HL-60 (cell line): ENCODE measurements around the gene POLR2L.

Experiments used
- DNase-seq, 2 experiments: peaks; one replicate each; pipeline ENCODE4 v3.0.0-alpha.2; 2010 to 2020; ENCODE audit warnings: low read depth in 1 of 2, low spot score in 1 of 2
- H3K27ac ChIP-seq: fragments of 250-450 bp; sonication (Bioruptor Pico); replicated peaks from 2 replicates; pipeline ENCODE4 v1.5.1; 2020; ENCODE audit warnings: mild to moderate bottlenecking, moderate library complexity
- H3K27me3 ChIP-seq: fragments of 250-450 bp; sonication (Bioruptor Pico); 2 replicates; pipeline ENCODE4 v1.5.1; 2021; ENCODE audit warnings: mild to moderate bottlenecking, moderate library complexity; ENCODE audit not compliant: insufficient read depth, poor library complexity, severe bottlenecking
- H3K4me3 ChIP-seq: replicated peaks from 2 replicates; pipeline ENCODE4 v1.5.1; 2011; ENCODE audit warnings: mild to moderate bottlenecking, control low read depth, low read length; ENCODE audit not compliant: insufficient read depth
- GABPA ChIP-seq: IDR thresholded peaks from 2 replicates; pipeline ENCODE4 v1.6.1; 2012; ENCODE audit warnings: low read depth
- POLR2AphosphoS5 ChIP-seq: IDR thresholded peaks from 2 replicates; pipeline ENCODE4 v1.6.1; 2012; ENCODE audit warnings: low read depth
- SPI1 ChIP-seq: IDR thresholded peaks from 2 replicates; pipeline ENCODE4 v1.6.1; 2012; ENCODE audit warnings: low read depth, mild to moderate bottlenecking, borderline replicate concordance
- TF ChIP-seq, protein P1 (sequence below): IDR thresholded peaks from one replicate; pipeline ENCODE4 v1.5.1; 2011; ENCODE audit warnings: low read length, control low read depth, inconsistent platforms; ENCODE audit not compliant: insufficient read depth
- TF ChIP-seq, protein P2 (sequence below): IDR thresholded peaks from 2 replicates; pipeline ENCODE4 v1.6.1; 2012; ENCODE audit warnings: low read depth; ENCODE audit not compliant: insufficient replicate concordance

Gene POLR2L

DNA sequence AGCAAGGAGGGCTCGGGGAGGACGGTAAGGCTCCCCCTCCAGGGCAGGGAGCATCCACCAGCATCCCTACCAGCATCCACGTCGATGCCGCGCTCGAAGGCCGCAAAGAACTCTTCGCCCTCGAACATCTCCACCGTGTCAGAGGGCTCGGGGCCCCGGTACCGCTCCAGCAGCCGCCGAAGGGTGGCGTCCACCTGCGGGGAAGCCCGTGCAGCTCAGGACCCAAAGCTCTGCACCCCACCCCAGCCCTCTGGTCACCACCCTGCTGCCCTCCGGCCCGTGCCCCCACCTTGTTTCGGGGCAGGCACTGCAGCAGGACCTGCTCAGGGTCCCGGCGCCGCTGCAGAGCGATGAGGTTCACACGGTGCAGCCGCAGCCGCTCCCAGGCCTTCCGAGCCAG lies 41.9 kb downstream of the POLR2L start:
- Histone ChIP-seq H3K27ac (no peak overlapping the region), H3K27me3 (no peaks in the 10 kb centered on the region), H3K4me3 (no peak overlapping the region)
- DNase-seq, result no peak
- TF ChIP-seq SPI1 (no peak), GABPA (no peak), POLR2AphosphoS5 (no peak)
- TF ChIP-seq, protein P1, sequence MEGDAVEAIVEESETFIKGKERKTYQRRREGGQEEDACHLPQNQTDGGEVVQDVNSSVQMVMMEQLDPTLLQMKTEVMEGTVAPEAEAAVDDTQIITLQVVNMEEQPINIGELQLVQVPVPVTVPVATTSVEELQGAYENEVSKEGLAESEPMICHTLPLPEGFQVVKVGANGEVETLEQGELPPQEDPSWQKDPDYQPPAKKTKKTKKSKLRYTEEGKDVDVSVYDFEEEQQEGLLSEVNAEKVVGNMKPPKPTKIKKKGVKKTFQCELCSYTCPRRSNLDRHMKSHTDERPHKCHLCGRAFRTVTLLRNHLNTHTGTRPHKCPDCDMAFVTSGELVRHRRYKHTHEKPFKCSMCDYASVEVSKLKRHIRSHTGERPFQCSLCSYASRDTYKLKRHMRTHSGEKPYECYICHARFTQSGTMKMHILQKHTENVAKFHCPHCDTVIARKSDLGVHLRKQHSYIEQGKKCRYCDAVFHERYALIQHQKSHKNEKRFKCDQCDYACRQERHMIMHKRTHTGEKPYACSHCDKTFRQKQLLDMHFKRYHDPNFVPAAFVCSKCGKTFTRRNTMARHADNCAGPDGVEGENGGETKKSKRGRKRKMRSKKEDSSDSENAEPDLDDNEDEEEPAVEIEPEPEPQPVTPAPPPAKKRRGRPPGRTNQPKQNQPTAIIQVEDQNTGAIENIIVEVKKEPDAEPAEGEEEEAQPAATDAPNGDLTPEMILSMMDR, result no peak
- TF ChIP-seq, protein P2, sequence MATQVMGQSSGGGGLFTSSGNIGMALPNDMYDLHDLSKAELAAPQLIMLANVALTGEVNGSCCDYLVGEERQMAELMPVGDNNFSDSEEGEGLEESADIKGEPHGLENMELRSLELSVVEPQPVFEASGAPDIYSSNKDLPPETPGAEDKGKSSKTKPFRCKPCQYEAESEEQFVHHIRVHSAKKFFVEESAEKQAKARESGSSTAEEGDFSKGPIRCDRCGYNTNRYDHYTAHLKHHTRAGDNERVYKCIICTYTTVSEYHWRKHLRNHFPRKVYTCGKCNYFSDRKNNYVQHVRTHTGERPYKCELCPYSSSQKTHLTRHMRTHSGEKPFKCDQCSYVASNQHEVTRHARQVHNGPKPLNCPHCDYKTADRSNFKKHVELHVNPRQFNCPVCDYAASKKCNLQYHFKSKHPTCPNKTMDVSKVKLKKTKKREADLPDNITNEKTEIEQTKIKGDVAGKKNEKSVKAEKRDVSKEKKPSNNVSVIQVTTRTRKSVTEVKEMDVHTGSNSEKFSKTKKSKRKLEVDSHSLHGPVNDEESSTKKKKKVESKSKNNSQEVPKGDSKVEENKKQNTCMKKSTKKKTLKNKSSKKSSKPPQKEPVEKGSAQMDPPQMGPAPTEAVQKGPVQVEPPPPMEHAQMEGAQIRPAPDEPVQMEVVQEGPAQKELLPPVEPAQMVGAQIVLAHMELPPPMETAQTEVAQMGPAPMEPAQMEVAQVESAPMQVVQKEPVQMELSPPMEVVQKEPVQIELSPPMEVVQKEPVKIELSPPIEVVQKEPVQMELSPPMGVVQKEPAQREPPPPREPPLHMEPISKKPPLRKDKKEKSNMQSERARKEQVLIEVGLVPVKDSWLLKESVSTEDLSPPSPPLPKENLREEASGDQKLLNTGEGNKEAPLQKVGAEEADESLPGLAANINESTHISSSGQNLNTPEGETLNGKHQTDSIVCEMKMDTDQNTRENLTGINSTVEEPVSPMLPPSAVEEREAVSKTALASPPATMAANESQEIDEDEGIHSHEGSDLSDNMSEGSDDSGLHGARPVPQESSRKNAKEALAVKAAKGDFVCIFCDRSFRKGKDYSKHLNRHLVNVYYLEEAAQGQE, result no peak

DNA sequence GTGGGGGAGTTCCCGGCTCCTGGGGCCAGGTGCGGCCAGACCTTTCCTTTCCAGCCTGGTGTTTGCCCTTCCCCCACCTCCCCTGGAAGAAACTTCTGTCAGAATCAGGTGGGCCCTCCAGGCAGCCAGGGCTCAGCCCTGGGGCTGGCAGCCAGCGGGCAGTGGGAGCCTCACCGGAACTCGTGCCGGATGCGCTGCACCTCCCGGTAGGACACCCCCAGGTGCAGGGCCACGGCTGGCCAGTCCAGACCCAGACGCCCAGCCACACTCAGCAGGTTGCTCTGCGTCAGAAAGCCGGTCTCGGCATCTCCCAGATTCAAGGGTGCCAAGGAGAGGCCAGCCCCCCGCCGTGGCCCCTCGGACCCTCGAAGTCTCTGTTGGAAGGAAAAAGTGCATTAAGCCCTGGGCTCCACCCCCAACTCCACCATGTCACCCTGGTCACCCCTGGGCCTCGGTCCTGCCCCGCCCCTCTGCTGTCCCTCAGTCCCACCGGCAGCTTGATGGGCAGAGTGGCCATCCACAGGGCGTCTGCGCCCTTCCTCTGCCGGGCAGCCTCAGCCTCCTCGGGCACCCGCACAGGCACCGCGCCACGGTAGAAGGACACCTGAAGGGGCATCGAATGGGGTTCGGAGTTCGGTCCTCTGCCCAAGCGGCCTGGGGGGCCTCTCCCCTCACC lies 42.5 kb downstream of the POLR2L start:
- DNase-seq, result no peak
- no peaks in the 10 kb centered on the region for H3K27me3 ChIP-seq
- TF ChIP-seq GABPA (no peak), SPI1 (no peak), POLR2AphosphoS5 (no peak)
- TF ChIP-seq, protein P2, result no peak
- TF ChIP-seq, protein P1, result no peak

DNA sequence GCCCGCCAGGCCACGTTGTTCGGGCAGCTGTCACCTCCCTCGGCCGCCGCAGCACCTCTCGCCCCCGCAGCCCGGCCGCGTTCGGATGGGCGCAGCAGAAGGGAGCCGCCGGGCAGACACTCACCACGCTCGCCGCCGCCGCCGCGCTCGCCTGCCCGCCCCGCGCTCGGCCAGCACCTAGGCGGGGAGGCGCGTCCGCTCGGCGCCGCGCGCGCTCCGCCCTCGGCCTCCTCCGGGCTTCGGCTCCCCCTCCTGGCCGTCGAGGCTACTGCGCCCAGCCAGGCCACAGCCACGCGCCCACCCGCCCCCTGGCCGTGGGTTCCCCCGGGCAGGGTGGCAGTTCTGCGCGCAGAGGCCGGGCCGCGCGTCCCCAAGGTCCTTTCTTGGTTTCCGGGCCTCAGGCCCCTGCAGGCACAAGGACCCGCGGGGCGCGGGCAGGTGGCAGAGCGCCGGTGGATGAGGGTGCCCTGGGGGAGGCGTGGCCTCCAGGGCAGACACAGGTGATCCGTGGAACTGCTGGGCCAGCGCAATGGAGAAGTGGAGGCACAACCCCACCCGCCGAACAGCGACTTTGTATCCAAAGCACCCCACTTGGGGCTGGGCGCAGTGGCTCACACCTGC lies 44.1 kb downstream of the POLR2L start, which contains the start of gene SLC25A22:
SLC25A22 (minus strand) TSS at position 189 of the 621 bp plus-strand sequence. CDS start 3,275 bp downstream, outside the sequence.
- peak in 1 of 2 experiments; percentile 78 for DNase-seq
- no peaks in the 10 kb centered on the region for H3K27me3 ChIP-seq
- H3K4me3 ChIP-seq, result peak within 1 kb of the TSS; percentile 69
- TF ChIP-seq POLR2AphosphoS5, result no peak
- TF ChIP-seq, protein P1, result peak; percentile 30
- H3K27ac ChIP-seq, result peak within 1 kb of the TSS; percentile 78

More for the DNA sequence above, 42.5 kb downstream of the POLR2L start:
- no peak overlapping the region for H3K4me3 ChIP-seq
- H3K27ac ChIP-seq, result no peak overlapping the region
